Hepatocyte (in vitro differentiated cells): ENCODE measurements around the gene DDIT4. TPM values are rescaled to one million over a fixed set of nuclear protein-coding genes. Genes with fewer than 3 reads are reported as not detected.

Experiments
- DNase-seq: peaks from one replicate; pipeline ENCODE4 v3.0.0-alpha.2; 2016; ENCODE audit warnings: low spot score
- H2AFZ ChIP-seq: fragments of 200-600 bp; sonication (generic); 2 replicates; pipeline ENCODE4 v1.6.0; 2016; ENCODE audit warnings: antibody characterized with exemption, mild to moderate bottlenecking
- H3K27ac ChIP-seq: fragments of 200-600 bp; sonication (generic); 2 replicates; pipeline ENCODE4 v1.5.1; 2016; ENCODE audit warnings: mild to moderate bottlenecking
- H3K27me3 ChIP-seq: fragments of 200-600 bp; sonication (generic); 2 replicates; pipeline ENCODE4 v1.6.1; 2016
- H3K36me3 ChIP-seq: fragments of 200-600 bp; sonication (generic); replicated peaks from 2 replicates; pipeline ENCODE4 v1.5.1; 2016; ENCODE audit warnings: low read depth; ENCODE audit not compliant: insufficient read depth
- H3K4me1 ChIP-seq: fragments of 200-600 bp; sonication (generic); 2 replicates; pipeline ENCODE4 v1.5.1; 2016; ENCODE audit warnings: mild to moderate bottlenecking, moderate library complexity; ENCODE audit not compliant: insufficient read depth
- H3K4me2 ChIP-seq: fragments of 200-600 bp; sonication (generic); 2 replicates; pipeline ENCODE4 v1.6.0; 2016
- H3K4me3 ChIP-seq: fragments of 200-600 bp; sonication (generic); 2 replicates; pipeline ENCODE4 v1.5.1; 2016; ENCODE audit warnings: mild to moderate bottlenecking
- H3K79me2 ChIP-seq: fragments of 200-600 bp; sonication (generic); 2 replicates; pipeline ENCODE4 v1.6.0; 2017; ENCODE audit warnings: mild to moderate bottlenecking
- H3K9me2 ChIP-seq: fragments of 200-600 bp; sonication (generic); replicated peaks from 2 replicates; pipeline ENCODE4 v1.6.0; 2017; ENCODE audit warnings: mild to moderate bottlenecking; ENCODE audit not compliant: insufficient read depth
- H3K9me3 ChIP-seq: fragments of 200-600 bp; sonication (generic); 2 replicates; pipeline ENCODE4 v1.5.1; 2016; ENCODE audit warnings: low read depth, mild to moderate bottlenecking
- H4K20me1 ChIP-seq: fragments of 200-600 bp; sonication (generic); 2 replicates; pipeline ENCODE4 v1.6.0; 2016; ENCODE audit warnings: mild to moderate bottlenecking; ENCODE audit not compliant: insufficient read depth, poor library complexity, severe bottlenecking
- EZH2 ChIP-seq: fragments of 200-600 bp; sonication (generic); IDR thresholded peaks from 2 replicates; pipeline ENCODE4 v1.6.1; 2016; ENCODE audit warnings: antibody characterized with exemption, mild to moderate bottlenecking, borderline replicate concordance
- EZH2phosphoT487 ChIP-seq: fragments of 200-600 bp; sonication (generic); IDR thresholded peaks from one replicate; pipeline ENCODE4 v1.6.1; 2018; ENCODE audit warnings: antibody characterized with exemption, mild to moderate bottlenecking, low read depth, moderate library complexity; ENCODE audit not compliant: unreplicated experiment, severe bottlenecking
- WGBS: methylation state at CpG from one replicate; pipeline ENCODE4 v1.1.6; 2016; ENCODE audit warnings: low lambda C conversion rate; ENCODE audit errors: missing lambda C conversion rate; 5-methylcytosine and 5-hydroxymethylcytosine counted together
- polyA plus RNA-seq: library from polyadenylated mRNA; unstranded; fragments of >200 nt; fragmentation: Nextera tagmentation; extraction: Ambion mirVana; gene quantifications from 2 replicates; pipeline ENCODE4 v1.2.1, GENCODE V29; 2016
- total RNA-seq: library from RNA; depleted of rRNA; stranded (reverse); fragments of >200 nt; gene quantifications from 2 replicates; pipeline ENCODE4 v1.2.3, GENCODE V29; 2014
- TF ChIP-seq, protein P1 (sequence below): fragments of 200-600 bp; sonication (generic); IDR thresholded peaks from 2 replicates; pipeline ENCODE4 v1.5.1; 2016; ENCODE audit warnings: antibody characterized with exemption, mild to moderate bottlenecking; ENCODE audit not compliant: poor library complexity

DDIT4 gene
- total and polyA plus RNA-seq, 2 experiments from 2014 or later: 165 to 235 TPM

DNA sequence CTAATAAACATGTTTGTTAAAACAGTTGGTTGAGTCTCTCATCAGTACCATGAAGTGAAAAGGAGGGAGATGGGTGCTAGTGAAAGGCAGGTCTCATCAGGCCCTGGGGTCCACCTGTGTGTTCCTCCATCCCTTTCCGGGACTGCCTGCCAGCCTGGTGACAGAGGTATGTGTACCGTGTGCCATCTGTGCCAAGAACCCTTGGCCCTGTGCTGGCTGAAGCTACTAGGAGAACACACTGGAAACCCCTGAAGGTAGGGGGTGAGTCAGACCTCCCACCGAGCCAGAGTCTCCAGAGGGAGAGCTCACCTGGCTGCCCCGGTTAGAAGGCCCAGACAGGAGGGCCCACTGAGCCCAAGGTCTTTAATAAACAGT, 2.3 kb downstream of the DDIT4 start:
- WGBS: 71% methylated on average over 4 of the region's 4 CpGs
- Histone ChIP-seq H3K36me3 (peaks cover 3% of the 10 kb centered on the region), H3K79me2 (peaks cover 24% of the 10 kb centered on the region), H4K20me1 (peaks cover 23% of the 10 kb centered on the region), H3K4me3 (peak overlapping the region; percentile 78), H2AFZ (no peak overlapping the region), H3K9me2 (no peaks in the 10 kb centered on the region), H3K9me3 (no peaks in the 10 kb centered on the region), H3K27ac (peak overlapping the region; percentile 91), H3K4me1 (peaks cover 31% of the 10 kb centered on the region), H3K4me2 (peak overlapping the region; percentile 92), H3K27me3 (no peaks in the 10 kb centered on the region)
- TF ChIP-seq, protein P1, sequence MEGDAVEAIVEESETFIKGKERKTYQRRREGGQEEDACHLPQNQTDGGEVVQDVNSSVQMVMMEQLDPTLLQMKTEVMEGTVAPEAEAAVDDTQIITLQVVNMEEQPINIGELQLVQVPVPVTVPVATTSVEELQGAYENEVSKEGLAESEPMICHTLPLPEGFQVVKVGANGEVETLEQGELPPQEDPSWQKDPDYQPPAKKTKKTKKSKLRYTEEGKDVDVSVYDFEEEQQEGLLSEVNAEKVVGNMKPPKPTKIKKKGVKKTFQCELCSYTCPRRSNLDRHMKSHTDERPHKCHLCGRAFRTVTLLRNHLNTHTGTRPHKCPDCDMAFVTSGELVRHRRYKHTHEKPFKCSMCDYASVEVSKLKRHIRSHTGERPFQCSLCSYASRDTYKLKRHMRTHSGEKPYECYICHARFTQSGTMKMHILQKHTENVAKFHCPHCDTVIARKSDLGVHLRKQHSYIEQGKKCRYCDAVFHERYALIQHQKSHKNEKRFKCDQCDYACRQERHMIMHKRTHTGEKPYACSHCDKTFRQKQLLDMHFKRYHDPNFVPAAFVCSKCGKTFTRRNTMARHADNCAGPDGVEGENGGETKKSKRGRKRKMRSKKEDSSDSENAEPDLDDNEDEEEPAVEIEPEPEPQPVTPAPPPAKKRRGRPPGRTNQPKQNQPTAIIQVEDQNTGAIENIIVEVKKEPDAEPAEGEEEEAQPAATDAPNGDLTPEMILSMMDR: no peak
- TF ChIP-seq EZH2: no peak
- DNase-seq: no peak

DNA sequence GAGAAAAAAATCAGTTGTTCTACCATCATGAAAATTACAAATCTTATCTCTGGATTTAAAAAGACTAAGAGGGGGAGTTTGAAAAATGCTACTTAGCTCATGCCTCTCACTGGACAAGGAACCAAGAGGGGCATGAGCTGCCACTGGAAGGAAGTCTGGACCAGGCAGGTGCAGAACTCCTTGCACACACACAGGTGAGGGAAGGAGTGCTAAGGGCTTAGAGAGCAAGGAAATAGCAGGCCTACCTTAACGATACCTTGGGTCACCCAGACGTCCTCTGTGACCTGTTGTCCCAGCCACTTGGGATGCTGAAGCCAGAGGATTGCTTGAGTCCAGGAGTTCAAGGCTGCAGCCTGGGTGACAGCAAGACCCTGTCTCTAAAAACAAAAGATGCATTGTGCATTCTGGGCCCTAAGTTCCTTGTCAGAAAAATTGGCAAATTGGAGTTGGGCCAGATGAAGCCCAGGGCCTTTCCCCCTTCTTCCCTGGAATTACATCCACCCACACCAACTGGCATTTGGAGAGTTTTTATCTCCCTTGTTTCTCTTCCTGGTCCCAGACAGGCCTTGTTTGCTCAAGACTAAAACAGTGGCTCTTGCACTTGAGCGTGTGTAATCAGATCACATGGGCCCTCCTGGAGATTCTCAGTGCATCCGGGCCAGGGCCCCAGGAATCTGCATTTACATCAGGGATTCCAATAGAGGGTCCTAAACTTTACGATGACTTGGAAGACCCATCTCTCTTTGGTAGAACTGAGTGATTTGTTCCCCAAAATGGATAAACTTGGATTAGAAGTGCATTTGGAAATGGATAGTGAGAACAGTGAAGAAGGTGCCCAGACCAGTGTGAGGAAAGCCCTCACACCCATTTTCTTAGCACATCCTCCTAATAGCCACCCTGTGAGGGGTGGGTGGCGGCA, 3.0 kb downstream of the DDIT4 start:
- DNase-seq: peak; percentile 60
- no peaks in the 10 kb centered on the region for H3K9me2 ChIP-seq
- H4K20me1 ChIP-seq: peaks cover 23% of the 10 kb centered on the region
- no peak for TF ChIP-seq EZH2
- TF ChIP-seq, protein P1: no peak
- no peak for TF ChIP-seq EZH2phosphoT487
- H3K27me3 ChIP-seq: no peaks in the 10 kb centered on the region
- no peak overlapping the region for H2AFZ ChIP-seq
- H3K4me3 ChIP-seq: no peak overlapping the region
- WGBS: 50% methylated on average over 6 of the region's 6 CpGs
- H3K4me2 ChIP-seq: peak overlapping the region; percentile 92
- no peaks in the 10 kb centered on the region for H3K9me3 ChIP-seq
- peaks cover 29% of the 10 kb centered on the region for H3K4me1 ChIP-seq
- peak overlapping the region; percentile 91 for H3K27ac ChIP-seq
- peaks cover 3% of the 10 kb centered on the region for H3K36me3 ChIP-seq
- H3K79me2 ChIP-seq: peaks cover 24% of the 10 kb centered on the region

DNA sequence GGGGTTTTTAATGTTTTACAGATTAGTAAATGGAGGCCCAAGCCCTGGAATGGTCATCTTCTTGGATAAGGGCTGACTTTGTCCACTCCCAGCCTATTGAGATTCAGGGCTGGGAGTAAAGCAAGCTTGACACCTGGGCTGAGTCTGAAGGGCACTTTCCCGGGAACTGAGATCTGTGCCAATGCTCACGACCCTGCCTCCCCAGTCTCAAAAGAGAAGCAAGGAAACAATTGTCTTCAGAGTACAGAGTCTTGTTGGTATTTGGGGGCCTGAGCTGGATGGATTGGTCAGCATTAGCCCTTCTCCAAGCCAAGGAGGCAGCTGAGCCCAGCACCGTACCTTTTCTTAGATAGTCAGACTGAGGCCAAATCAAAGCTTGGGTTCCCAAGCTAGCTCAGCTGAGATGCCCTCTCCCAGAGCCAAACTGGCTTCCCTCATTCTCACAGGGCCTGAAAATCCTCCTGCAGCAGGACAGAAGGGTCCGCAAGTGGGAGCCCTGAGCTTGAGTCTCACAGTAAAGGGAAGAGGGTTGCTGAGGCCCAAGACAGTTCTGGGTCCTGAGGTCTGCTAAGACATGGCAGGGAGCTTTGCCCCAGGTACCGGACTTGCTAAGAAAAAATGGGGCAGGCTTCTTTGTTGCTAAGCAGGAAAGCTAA, 3.7 kb downstream of the DDIT4 start:
- Histone ChIP-seq H3K27me3 (no peaks in the 10 kb centered on the region), H3K27ac (peak overlapping the region; percentile 91), H3K4me3 (no peak overlapping the region), H3K36me3 (peaks cover 3% of the 10 kb centered on the region), H3K9me3 (no peaks in the 10 kb centered on the region), H3K4me1 (peaks cover 23% of the 10 kb centered on the region), H3K9me2 (no peaks in the 10 kb centered on the region), H3K79me2 (peaks cover 24% of the 10 kb centered on the region), H2AFZ (no peak overlapping the region), H4K20me1 (peaks cover 23% of the 10 kb centered on the region), H3K4me2 (peak overlapping the region; percentile 92)
- no peak for DNase-seq
- 89% methylated on average over 5 of the region's 5 CpGs for WGBS
- TF ChIP-seq EZH2: no peak
- TF ChIP-seq, protein P1: no peak
